Neuronal stem cell (in vitro differentiated cells): ENCODE data around the gene SLC1A1.

Experiments
- DNase-seq: peaks from one replicate; pipeline ENCODE4 v3.0.0-alpha.2; 2013; ENCODE audit warnings: low spot score
- H2AFZ ChIP-seq: one replicate; pipeline ENCODE4 v1.6.1; 2013; ENCODE audit warnings: mild to moderate bottlenecking, low read length, inconsistent platforms
- H2AK5ac ChIP-seq: 2 replicates; pipeline ENCODE4 v1.6.1; 2013; ENCODE audit warnings: low read depth, mild to moderate bottlenecking, inconsistent platforms, low read length, moderate library complexity, mixed read lengths
- H2BK120ac ChIP-seq: 2 replicates; pipeline ENCODE4 v1.6.1; 2013; ENCODE audit warnings: low read depth, mild to moderate bottlenecking, inconsistent platforms, low read length, moderate library complexity, mixed read lengths
- H2BK12ac ChIP-seq: one replicate; pipeline ENCODE4 v1.6.1; 2013; ENCODE audit warnings: low read length, inconsistent platforms
- H2BK15ac ChIP-seq: 2 replicates; pipeline ENCODE4 v1.6.1; 2013; ENCODE audit warnings: mild to moderate bottlenecking, low read length, inconsistent platforms, mixed read lengths
- H2BK5ac ChIP-seq: one replicate; pipeline ENCODE4 v1.6.1; 2013; ENCODE audit warnings: inconsistent platforms, mild to moderate bottlenecking, low read length, moderate library complexity
- H3K14ac ChIP-seq: one replicate; pipeline ENCODE4 v1.6.1; 2013; ENCODE audit warnings: low read length, inconsistent platforms
- H3K18ac ChIP-seq: 2 replicates; pipeline ENCODE4 v1.6.1; 2013; ENCODE audit warnings: low read length, inconsistent platforms
- H3K23ac ChIP-seq: 2 replicates; pipeline ENCODE4 v1.6.1; 2013; ENCODE audit warnings: low read depth, mild to moderate bottlenecking, mixed read lengths, low read length, inconsistent platforms; ENCODE audit not compliant: poor library complexity
- H3K27ac ChIP-seq: replicated peaks from 3 replicates; pipeline ENCODE4 v1.5.1; 2013; ENCODE audit warnings: low read length, inconsistent platforms
- H3K27me3 ChIP-seq, 3 experiments: 2 replicates each; pipeline ENCODE4 v1.6.1; 2013; ENCODE audit warnings: low read length in 3 of 3, mild to moderate bottlenecking in 2 of 3, inconsistent platforms in 1 of 3, low read depth in 1 of 3, mixed read lengths in 1 of 3, moderate library complexity in 1 of 3; ENCODE audit not compliant: control insufficient read depth in 3 of 3, insufficient read depth in 3 of 3
- H3K36me3 ChIP-seq, 2 donors: replicated peaks in 1 of 2; 2 replicates each; pipeline ENCODE4 v1.6.1; 2013; ENCODE audit warnings: low read length in 2 of 2; ENCODE audit not compliant: control insufficient read depth in 2 of 2, insufficient read depth in 2 of 2
- H3K4ac ChIP-seq: 2 replicates; pipeline ENCODE4 v1.6.1; 2013; ENCODE audit warnings: inconsistent platforms, mild to moderate bottlenecking, low read length, moderate library complexity
- H3K4me1 ChIP-seq, 2 donors: 1 replicate in 1 of 2; 2 replicates in 1 of 2; pipeline ENCODE4 v1.6.1; 2013; ENCODE audit warnings: low read length in 2 of 2, low read depth in 1 of 2; ENCODE audit not compliant: control insufficient read depth in 2 of 2, insufficient read depth in 1 of 2
- H3K4me2 ChIP-seq: one replicate; pipeline ENCODE4 v1.6.1; 2013; ENCODE audit warnings: mild to moderate bottlenecking, low read length, inconsistent platforms; ENCODE audit not compliant: insufficient read depth, poor library complexity, severe bottlenecking
- H3K4me3 ChIP-seq, 2 donors: 2 replicates each; pipeline ENCODE4 v1.5.1; 2013; ENCODE audit warnings: low read length in 2 of 2, mild to moderate bottlenecking in 2 of 2, inconsistent platforms in 1 of 2, moderate library complexity in 1 of 2
- H3K79me1 ChIP-seq: one replicate; pipeline ENCODE4 v1.6.1; 2013; ENCODE audit warnings: low read depth, mild to moderate bottlenecking, inconsistent platforms, low read length, moderate library complexity
- H3K9ac ChIP-seq: one replicate; pipeline ENCODE4 v1.6.1; 2013; ENCODE audit warnings: mild to moderate bottlenecking, low read depth, low read length, inconsistent platforms; ENCODE audit not compliant: poor library complexity
- H3K9me3 ChIP-seq, 2 donors: replicated peaks in 1 of 2; 2 replicates each; pipeline versions ENCODE3 to v1.6.1; 2013; ENCODE audit warnings: low read length in 2 of 2, mild to moderate bottlenecking in 2 of 2, inconsistent platforms in 1 of 2, low read depth in 1 of 2, mixed read lengths in 1 of 2, moderate library complexity in 1 of 2; ENCODE audit not compliant: control insufficient read depth in 2 of 2, insufficient read depth in 1 of 2
- H4K8ac ChIP-seq: one replicate; pipeline ENCODE4 v1.6.1; 2013; ENCODE audit warnings: low read depth, mild to moderate bottlenecking, inconsistent platforms, low read length, moderate library complexity
- H4K91ac ChIP-seq: one replicate; pipeline ENCODE4 v1.6.1; 2013; ENCODE audit warnings: low read length, low read depth, mild to moderate bottlenecking, inconsistent platforms; ENCODE audit not compliant: poor library complexity
- WGBS, 2 donors: extraction: QIAGEN DNeasy Blood & Tissue Kit; methylation state at CpG; one replicate each; pipeline ENCODE4 v1.1.7; 2013; ENCODE audit warnings: missing lambda C conversion rate in 2 of 2, mixed read lengths in 1 of 2; ENCODE audit not compliant: insufficient read length in 2 of 2, insufficient replicate concordance in 1 of 2; ENCODE audit errors: extremely low coverage in 2 of 2; 5-methylcytosine and 5-hydroxymethylcytosine counted together

The SLC1A1 gene

DNA sequence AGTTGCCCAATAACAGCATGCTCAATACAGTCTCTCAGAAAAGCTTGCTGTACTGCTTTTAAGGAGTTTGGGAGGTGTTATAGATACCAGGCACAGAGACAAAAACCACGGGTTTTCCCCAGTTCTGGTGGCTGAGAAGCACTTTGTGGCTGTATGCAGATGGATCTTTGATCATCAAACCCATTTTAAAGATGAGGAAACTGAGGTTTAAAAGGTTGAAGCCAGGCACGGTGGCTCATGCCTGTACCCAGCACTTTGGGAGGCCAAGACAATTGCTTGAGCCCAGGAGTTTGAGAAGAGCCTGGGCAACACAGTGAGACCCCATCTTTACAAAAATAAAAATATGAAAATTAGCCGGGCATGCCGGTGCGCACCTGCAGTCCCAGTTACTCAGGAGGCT, 125.5 kb downstream of the SLC1A1 start:
- H4K8ac ChIP-seq: no peak overlapping the region
- H3K4me2 ChIP-seq: no peak overlapping the region
- no CpG with 5 or more reads among the region's 5 CpGs for WGBS, 2 donors
- H3K27ac ChIP-seq: no peak overlapping the region
- no peak overlapping the region for H3K14ac ChIP-seq
- no peak overlapping the region for H3K23ac ChIP-seq
- no peak overlapping the region for H2AFZ ChIP-seq
- H3K79me1 ChIP-seq: no peaks in the 10 kb centered on the region
- no peak overlapping the region for H3K4me3 ChIP-seq
- no peak overlapping the region for H2BK120ac ChIP-seq
- no peak overlapping the region for H4K91ac ChIP-seq
- H2AK5ac ChIP-seq: no peak overlapping the region
- no peak overlapping the region for H3K9ac ChIP-seq
- no peaks in the 10 kb centered on the region for H3K27me3 ChIP-seq
- no peak overlapping the region for H3K18ac ChIP-seq
- H3K36me3 ChIP-seq: no peaks in the 10 kb centered on the region
- H2BK15ac ChIP-seq: no peak overlapping the region
- no peak overlapping the region for H3K4ac ChIP-seq
- no peak for DNase-seq
- H3K9me3 ChIP-seq: no peaks in the 10 kb centered on the region
- no peak overlapping the region for H2BK5ac ChIP-seq
- H3K4me1 ChIP-seq: peaks cover 2 to 8% of the 10 kb centered on the region in 2 donors
- no peak overlapping the region for H2BK12ac ChIP-seq

DNA sequence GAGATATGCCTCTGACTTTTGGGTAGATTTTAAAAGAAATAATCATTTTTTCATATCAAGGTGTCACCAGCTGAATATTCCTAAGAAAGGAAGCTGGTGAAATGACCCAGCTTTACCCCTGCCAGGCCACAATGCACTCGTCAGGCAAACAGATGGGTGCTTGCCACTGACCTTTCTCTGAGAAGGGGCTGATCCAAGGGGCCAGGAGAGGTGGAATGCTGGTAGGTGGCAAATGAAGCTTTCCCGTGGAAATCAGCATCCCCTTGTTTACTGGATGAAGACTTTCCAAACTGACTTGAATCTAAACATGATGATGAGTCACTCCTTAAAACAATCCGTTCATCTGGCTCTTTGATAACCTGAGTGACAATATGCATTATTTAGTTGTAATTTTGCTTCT, 127.5 kb downstream of the SLC1A1 start:
- Histone ChIP-seq H3K23ac (no peak overlapping the region), H3K18ac (no peak overlapping the region), H3K27ac (no peak overlapping the region), H2AFZ (peak overlapping the region; percentile 48), H3K27me3 (no peaks in the 10 kb centered on the region), H3K79me1 (no peaks in the 10 kb centered on the region), H3K9me3 (no peaks in the 10 kb centered on the region), H2BK15ac (no peak overlapping the region), H3K4ac (no peak overlapping the region), H2BK5ac (no peak overlapping the region), H3K9ac (no peak overlapping the region), H4K8ac (no peak overlapping the region), H2BK12ac (no peak overlapping the region), H2AK5ac (no peak overlapping the region), H2BK120ac (no peak overlapping the region), H3K4me3 (no peak overlapping the region), H4K91ac (no peak overlapping the region), H3K14ac (no peak overlapping the region), H3K4me2 (no peak overlapping the region), H3K4me1 (peaks cover 8 to 15% of the 10 kb centered on the region in 2 donors), H3K36me3 (no peaks in the 10 kb centered on the region)
- DNase-seq: no peak
- no CpG with 5 or more reads among the region's 3 CpGs for WGBS, 2 donors

DNA sequence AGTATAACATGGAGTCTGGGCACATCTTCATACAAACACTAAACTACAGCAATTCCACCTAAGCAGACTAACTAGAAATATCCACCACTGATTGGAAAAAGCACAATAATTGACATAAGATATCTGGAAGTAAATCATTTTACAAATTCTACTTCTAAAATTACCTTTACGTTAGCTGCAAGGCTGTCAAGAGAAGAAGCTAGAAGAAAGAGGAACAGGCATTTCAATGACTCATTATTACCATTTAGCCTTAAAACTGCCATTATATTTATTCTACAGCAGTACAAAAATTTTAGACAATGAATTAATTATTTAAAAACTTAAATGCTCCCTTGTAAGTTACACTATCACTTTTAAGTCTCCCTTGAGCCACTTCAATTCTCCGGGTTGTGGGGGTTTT, 128.4 kb downstream of the SLC1A1 start:
- H3K36me3 ChIP-seq: no peaks in the 10 kb centered on the region
- H3K4me3 ChIP-seq: no peak overlapping the region
- no peak overlapping the region for H3K18ac ChIP-seq
- no peak overlapping the region for H3K9ac ChIP-seq
- no peak overlapping the region for H2AK5ac ChIP-seq
- peaks cover 8 to 15% of the 10 kb centered on the region in 2 donors for H3K4me1 ChIP-seq
- H3K79me1 ChIP-seq: no peaks in the 10 kb centered on the region
- no peak for DNase-seq
- no peak overlapping the region for H3K27ac ChIP-seq
- H2BK15ac ChIP-seq: no peak overlapping the region
- H2BK12ac ChIP-seq: no peak overlapping the region
- no peak overlapping the region for H4K8ac ChIP-seq
- no peaks in the 10 kb centered on the region for H3K9me3 ChIP-seq
- no peak overlapping the region for H2AFZ ChIP-seq
- H3K27me3 ChIP-seq: no peaks in the 10 kb centered on the region
- WGBS, 2 donors: no CpG with 5 or more reads among the region's 2 CpGs
- H3K4me2 ChIP-seq: no peak overlapping the region
- no peak overlapping the region for H2BK5ac ChIP-seq
- H3K14ac ChIP-seq: no peak overlapping the region
- no peak overlapping the region for H2BK120ac ChIP-seq
- no peak overlapping the region for H3K4ac ChIP-seq
- no peak overlapping the region for H3K23ac ChIP-seq
- no peak overlapping the region for H4K91ac ChIP-seq

DNA sequence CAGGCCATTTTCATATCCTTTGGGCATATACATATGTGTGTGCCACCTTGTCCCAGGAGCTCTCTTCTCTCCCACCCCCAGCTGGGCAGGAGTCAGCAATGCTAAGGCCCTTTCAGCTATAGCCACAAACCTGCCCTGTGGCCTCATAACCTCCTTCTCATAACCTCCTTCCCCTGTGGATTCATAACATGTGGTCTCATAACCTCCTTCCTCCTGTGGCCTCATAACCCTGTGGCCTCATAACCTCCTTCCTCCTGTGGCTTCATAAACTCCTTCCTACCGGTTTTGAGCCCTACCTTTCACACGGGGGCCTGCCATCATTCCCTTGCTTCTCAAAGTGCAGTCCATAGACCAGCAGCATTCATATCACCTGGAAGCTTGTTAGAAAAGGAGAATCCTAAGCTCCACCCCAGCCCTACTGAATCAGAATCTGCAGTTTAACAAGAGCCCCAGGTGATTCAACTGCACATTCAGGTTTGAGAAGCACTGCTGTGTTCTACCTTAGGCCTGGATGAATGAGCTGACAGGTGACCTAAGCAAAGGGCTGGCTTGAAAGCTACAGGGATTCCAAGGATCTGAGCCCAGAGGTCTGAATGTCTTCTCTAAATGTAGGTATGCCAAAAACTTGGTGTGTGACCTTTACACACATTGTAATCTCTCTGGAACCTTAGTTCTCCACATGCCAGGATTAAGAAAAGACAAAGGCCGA, 129.9 kb downstream of the SLC1A1 start:
- no peaks in the 10 kb centered on the region for H3K9me3 ChIP-seq
- no peak overlapping the region for H3K27ac ChIP-seq
- H2AFZ ChIP-seq: no peak overlapping the region
- no peak overlapping the region for H2AK5ac ChIP-seq
- H3K36me3 ChIP-seq: no peaks in the 10 kb centered on the region
- no peak overlapping the region for H3K4ac ChIP-seq
- no peak overlapping the region for H3K4me3 ChIP-seq
- H3K4me1 ChIP-seq: peaks cover 8 to 15% of the 10 kb centered on the region in 2 donors
- WGBS, 2 donors: no CpG with 5 or more reads among the region's 3 CpGs
- no peaks in the 10 kb centered on the region for H3K79me1 ChIP-seq
- no peak overlapping the region for H4K8ac ChIP-seq
- H2BK15ac ChIP-seq: no peak overlapping the region
- H3K23ac ChIP-seq: no peak overlapping the region
- no peak overlapping the region for H3K18ac ChIP-seq
- H3K4me2 ChIP-seq: no peak overlapping the region
- H2BK5ac ChIP-seq: no peak overlapping the region
- no peak for DNase-seq
- H3K14ac ChIP-seq: no peak overlapping the region
- no peaks in the 10 kb centered on the region for H3K27me3 ChIP-seq
- H3K9ac ChIP-seq: no peak overlapping the region
- no peak overlapping the region for H2BK120ac ChIP-seq
- no peak overlapping the region for H4K91ac ChIP-seq
- no peak overlapping the region for H2BK12ac ChIP-seq
